ENCODE data around the gene METTL18. TPM values are rescaled to one million over a fixed set of nuclear protein-coding genes. Genes with fewer than 3 reads are reported as not detected.

Gene METTL18
- total and polyA plus RNA-seq, 2 of the 13 experiments (the other 11 are each of a cell fraction or from before 2014, with no cell fraction given), result 2.7 to 6.7 TPM

DNA sequence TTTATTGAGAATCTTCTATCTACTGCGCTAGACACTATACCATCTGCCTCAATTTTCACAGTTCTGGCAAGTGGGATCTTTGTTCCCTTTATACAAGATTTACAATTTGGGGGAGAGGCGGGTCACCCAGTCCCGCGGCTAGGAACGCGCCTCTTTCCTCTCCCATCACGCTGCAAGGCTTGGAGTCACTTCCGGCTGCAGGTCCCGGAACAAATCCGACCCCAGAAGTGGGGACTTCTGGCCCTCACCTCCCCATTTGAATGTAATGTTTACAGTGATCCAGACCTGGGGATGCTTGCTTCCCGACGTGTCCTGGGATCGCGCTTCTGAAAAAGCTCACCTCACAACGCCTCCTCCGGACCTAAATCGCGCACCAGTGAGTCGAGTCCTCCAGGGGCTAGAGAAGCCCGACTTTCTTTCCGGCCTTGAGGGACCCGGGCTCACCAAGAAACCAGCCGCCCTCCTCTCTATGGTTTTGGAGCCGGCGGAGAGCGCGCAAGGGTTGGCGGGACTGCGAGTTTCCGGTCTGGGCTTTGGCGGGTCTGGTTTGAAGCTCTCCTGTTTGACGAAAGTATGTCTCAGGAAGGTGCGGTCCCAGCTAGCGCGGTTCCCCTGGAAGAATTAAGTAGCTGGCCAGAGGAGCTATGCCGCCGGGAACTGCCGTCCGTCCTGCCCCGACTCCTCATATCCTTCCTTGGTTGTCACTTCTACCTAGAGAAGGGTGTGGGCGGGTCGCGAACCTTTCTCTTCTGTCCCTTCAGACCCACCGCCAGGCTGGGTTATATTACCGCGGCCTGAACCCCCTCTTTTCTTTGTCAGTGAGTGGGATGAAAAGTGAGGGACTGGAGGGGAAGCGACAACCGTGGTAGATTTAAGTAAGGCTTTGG is at the start of gene METTL18 (continued):
- TF ChIP-seq ASH2L (IDR thresholded peaks at IDR 0.05; ENCODE audit: insufficient read length, low read depth, low read length) (peak; percentile 97), SOX13 (IDR thresholded peaks at IDR 0.05) (no peak), SOX13 (CRISPR knock-in tag; conservative IDR thresholded peaks at IDR 0.05 in 1 of 2, IDR thresholded peaks at IDR 0.05 in 1 of 2) (0 out of 4 replicates have a peak, but pooled peaks of 1 of the 2 experiments have one; percentile 26), FOXA1 (IDR thresholded peaks at IDR 0.05) (no peak), FOXA1 (CRISPR knock-in tag; IDR thresholded peaks at IDR 0.05) (no peak), ZNF292 (CRISPR knock-in tag; IDR thresholded peaks at IDR 0.05; ENCODE audit: borderline replicate concordance, low read depth) (no peak), SCMH1 (CRISPR knock-in tag; IDR thresholded peaks at IDR 0.05; ENCODE audit: borderline replicate concordance) (no peak), ZNF326 (CRISPR knock-in tag; IDR thresholded peaks at IDR 0.05; ENCODE audit: borderline replicate concordance) (no peak), MED13 (CRISPR knock-in tag; IDR thresholded peaks at IDR 0.05) (no peak), ESRRA (CRISPR knock-in tag; IDR thresholded peaks at IDR 0.05; ENCODE audit: low read depth) (no peak), HNRNPK (IDR thresholded peaks at IDR 0.05; ENCODE audit: low read depth, low read length, poor library complexity, severe bottlenecking) (no peak), ZSCAN22 (CRISPR knock-in tag; IDR thresholded peaks at IDR 0.05) (no peak), ZFY (CRISPR knock-in tag; IDR thresholded peaks at IDR 0.05) (peak; percentile 76), TEAD3 (CRISPR knock-in tag; optimal IDR thresholded peaks at IDR 0.05; ENCODE audit: borderline replicate concordance) (peak; percentile 61), ZNF703 (CRISPR knock-in tag; IDR thresholded peaks at IDR 0.05; ENCODE audit: borderline replicate concordance) (no peak), MAFF (IDR thresholded peaks at IDR 0.05; ENCODE audit: low read depth, low read length) (no peak)
- TF ChIP-seq, protein P1, sequence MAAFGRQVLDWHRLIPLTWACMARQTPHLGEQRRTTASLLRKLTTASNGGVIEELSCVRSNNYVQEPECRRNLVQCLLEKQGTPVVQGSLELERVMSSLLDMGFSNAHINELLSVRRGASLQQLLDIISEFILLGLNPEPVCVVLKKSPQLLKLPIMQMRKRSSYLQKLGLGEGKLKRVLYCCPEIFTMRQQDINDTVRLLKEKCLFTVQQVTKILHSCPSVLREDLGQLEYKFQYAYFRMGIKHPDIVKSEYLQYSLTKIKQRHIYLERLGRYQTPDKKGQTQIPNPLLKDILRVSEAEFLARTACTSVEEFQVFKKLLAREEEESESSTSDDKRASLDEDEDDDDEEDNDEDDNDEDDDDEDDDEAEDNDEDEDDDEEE (CRISPR knock-in tag; IDR thresholded peaks at IDR 0.05), result no peak; the same call in 1 of the 2 replicates
- TF ChIP-seq, protein P2, sequence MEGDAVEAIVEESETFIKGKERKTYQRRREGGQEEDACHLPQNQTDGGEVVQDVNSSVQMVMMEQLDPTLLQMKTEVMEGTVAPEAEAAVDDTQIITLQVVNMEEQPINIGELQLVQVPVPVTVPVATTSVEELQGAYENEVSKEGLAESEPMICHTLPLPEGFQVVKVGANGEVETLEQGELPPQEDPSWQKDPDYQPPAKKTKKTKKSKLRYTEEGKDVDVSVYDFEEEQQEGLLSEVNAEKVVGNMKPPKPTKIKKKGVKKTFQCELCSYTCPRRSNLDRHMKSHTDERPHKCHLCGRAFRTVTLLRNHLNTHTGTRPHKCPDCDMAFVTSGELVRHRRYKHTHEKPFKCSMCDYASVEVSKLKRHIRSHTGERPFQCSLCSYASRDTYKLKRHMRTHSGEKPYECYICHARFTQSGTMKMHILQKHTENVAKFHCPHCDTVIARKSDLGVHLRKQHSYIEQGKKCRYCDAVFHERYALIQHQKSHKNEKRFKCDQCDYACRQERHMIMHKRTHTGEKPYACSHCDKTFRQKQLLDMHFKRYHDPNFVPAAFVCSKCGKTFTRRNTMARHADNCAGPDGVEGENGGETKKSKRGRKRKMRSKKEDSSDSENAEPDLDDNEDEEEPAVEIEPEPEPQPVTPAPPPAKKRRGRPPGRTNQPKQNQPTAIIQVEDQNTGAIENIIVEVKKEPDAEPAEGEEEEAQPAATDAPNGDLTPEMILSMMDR (CRISPR knock-in tag; IDR thresholded peaks at IDR 0.05), result no peak
- TF ChIP-seq, protein P3, sequence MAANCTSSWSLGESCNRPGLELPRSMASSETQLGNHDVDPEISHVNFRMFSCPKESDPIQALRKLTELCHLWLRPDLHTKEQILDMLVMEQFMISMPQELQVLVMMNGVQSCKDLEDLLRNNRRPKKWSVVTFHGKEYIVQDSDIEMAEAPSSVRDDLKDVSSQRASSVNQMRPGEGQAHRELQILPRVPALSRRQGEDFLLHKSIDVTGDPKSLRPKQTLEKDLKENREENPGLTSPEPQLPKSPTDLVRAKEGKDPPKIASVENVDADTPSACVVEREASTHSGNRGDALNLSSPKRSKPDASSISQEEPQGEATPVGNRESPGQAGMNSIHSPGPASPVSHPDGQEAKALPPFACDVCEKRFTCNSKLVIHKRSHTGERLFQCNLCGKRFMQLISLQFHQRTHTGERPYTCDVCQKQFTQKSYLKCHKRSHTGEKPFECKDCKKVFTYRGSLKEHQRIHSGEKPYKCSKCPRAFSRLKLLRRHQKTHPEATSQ (CRISPR knock-in tag; IDR thresholded peaks at IDR 0.05; ENCODE audit: borderline replicate concordance), result peak; percentile 61; the same call in 1 of the 2 replicates
- TF ChIP-seq, protein P4, sequence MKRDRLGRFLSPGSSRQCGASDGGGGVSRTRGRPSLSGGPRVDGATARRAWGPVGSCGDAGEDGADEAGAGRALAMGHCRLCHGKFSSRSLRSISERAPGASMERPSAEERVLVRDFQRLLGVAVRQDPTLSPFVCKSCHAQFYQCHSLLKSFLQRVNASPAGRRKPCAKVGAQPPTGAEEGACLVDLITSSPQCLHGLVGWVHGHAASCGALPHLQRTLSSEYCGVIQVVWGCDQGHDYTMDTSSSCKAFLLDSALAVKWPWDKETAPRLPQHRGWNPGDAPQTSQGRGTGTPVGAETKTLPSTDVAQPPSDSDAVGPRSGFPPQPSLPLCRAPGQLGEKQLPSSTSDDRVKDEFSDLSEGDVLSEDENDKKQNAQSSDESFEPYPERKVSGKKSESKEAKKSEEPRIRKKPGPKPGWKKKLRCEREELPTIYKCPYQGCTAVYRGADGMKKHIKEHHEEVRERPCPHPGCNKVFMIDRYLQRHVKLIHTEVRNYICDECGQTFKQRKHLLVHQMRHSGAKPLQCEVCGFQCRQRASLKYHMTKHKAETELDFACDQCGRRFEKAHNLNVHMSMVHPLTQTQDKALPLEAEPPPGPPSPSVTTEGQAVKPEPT (CRISPR knock-in tag; IDR thresholded peaks at IDR 0.05; ENCODE audit: low read depth), result 0 out of 2 replicates have a peak, but pooled peaks have one; percentile 42
- TF ChIP-seq, protein P5, sequence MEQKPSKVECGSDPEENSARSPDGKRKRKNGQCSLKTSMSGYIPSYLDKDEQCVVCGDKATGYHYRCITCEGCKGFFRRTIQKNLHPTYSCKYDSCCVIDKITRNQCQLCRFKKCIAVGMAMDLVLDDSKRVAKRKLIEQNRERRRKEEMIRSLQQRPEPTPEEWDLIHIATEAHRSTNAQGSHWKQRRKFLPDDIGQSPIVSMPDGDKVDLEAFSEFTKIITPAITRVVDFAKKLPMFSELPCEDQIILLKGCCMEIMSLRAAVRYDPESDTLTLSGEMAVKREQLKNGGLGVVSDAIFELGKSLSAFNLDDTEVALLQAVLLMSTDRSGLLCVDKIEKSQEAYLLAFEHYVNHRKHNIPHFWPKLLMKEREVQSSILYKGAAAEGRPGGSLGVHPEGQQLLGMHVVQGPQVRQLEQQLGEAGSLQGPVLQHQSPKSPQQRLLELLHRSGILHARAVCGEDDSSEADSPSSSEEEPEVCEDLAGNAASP (CRISPR knock-in tag; IDR thresholded peaks at IDR 0.05; ENCODE audit: borderline replicate concordance), result no peak
